ENCODE measurements around the gene PRAMEF27.
"Not testable (repeated sequence)": the region's sequence is repeated elsewhere in the genome, so short reads cannot be mapped to it uniquely, and the experiment has no call there.

Gene PRAMEF27

GRCh38 chr1:13056475-13056874 is at the start of gene PRAMEF27:
TSS of gene PRAMEF27 (minus strand) at chr1:13056575. CDS start at chr1:13053659, 2,916 bp downstream.
- not testable (repeated sequence) for DNase-seq

- DNase-seq: not testable (repeated sequence)
Measured at GRCh38 chr1:13070474-13070873, 14.1 kb upstream of the PRAMEF27 start, which contains the start of gene PRAMEF25. TSS of gene PRAMEF25 (plus strand) at chr1:13070774. CDS start at chr1:13073694, 2,920 bp downstream.

- DNase-seq: not testable (repeated sequence)
Measured at GRCh38 chr1:13019846-13020245, 36.5 kb downstream of the PRAMEF27 start.

- not testable (repeated sequence) for DNase-seq
Measured at GRCh38 chr1:13011932-13012331, 44.4 kb downstream of the PRAMEF27 start.

- not testable (repeated sequence) for DNase-seq
Measured at GRCh38 chr1:13009348-13009747, 47.0 kb downstream of the PRAMEF27 start.

GRCh38 chr1:13005732-13006131 is 50.6 kb downstream of the PRAMEF27 start:
- DNase-seq: not testable (repeated sequence)

All from NCI-H2107 (cell line).